K562 (cell line): ENCODE results near the gene ABCD4. TPM values are rescaled to one million over a fixed set of nuclear protein-coding genes. Genes with fewer than 3 reads are reported as not detected.

Experiments
- ATAC-seq: fragments of 200-7000 bp; cut with Tn5 transposase; 3 replicates; pipeline ENCODE4 v1.9.1; 2020; ENCODE audit warnings: moderate library complexity
- BruUV-seq: library from RNA; stranded (reverse); fragments of 400-500 nt; replicated peaks from 2 replicates; lab custom pipeline; 2021; lab: Mats Ljungman, UMichigan
- CTCF ChIA-PET: fragments of 300-600 bp; formaldehyde crosslinking; extraction: SDS; loops from one replicate; lab custom pipeline; 2021; ENCODE audit warnings: low intra/inter-chr PET ratio; lab: Yijun Ruan, JAX
- POLR2A ChIA-PET: fragments of 300-600, 350-650 bp; sonication (Branson Sonifier 250); formaldehyde crosslinking; extraction: SDS; loops from one replicate; lab custom pipeline; 2021; ENCODE audit warnings: antibody characterized with exemption, inconsistent platforms; lab: Yijun Ruan, JAX
- DNase-seq, 4 experiments: peaks; one replicate each; pipeline versions ENCODE4 v3.0.0 to v3.0.0-alpha.2; 2011 to 2018; ENCODE audit warnings: low spot score in 3 of 4, mixed read lengths in 3 of 4; ENCODE audit errors: extremely low read depth in 1 of 4
- FAIRE-seq: peaks from 2 replicates; lab custom pipeline; 2011; peaks lifted over from hg19 to GRCh38; lab: Jason Lieb, UNC
- H2AFZ ChIP-seq: 2 replicates; pipeline ENCODE4 v1.6.0; 2011; ENCODE audit warnings: low read depth, low read length, control low read depth, inconsistent platforms
- H3K27ac ChIP-seq: fragments of 200-600 bp; 3 replicates; pipeline ENCODE4 v1.8.0; 2011; ENCODE audit warnings: low read depth, mild to moderate bottlenecking, control low read depth, inconsistent platforms, low read length, moderate library complexity, mixed read lengths; ENCODE audit errors: extremely low read depth
- H3K27me3 ChIP-seq, 2 experiments: fragments of 300-600 bp in 1 of 2; 2 replicates in 1 of 2; 3 replicates in 1 of 2; pipeline versions ENCODE4 v1.6.0 to v1.8.0; 2011; ENCODE audit warnings: inconsistent platforms in 2 of 2, low read length in 2 of 2, mild to moderate bottlenecking in 1 of 2, mixed read lengths in 1 of 2, moderate library complexity in 1 of 2; ENCODE audit not compliant: control insufficient read depth in 2 of 2, insufficient read depth in 2 of 2
- H3K36me3 ChIP-seq: fragments of 300-600 bp; 3 replicates; pipeline ENCODE4 v1.8.0; 2011; ENCODE audit warnings: mild to moderate bottlenecking, low read length, inconsistent platforms; ENCODE audit not compliant: control insufficient read depth, insufficient read depth
- H3K4me1 ChIP-seq, 2 experiments: fragments of 200-600 bp in 1 of 2; replicated peaks in 1 of 2; 2 replicates in 1 of 2; 3 replicates in 1 of 2; pipeline versions ENCODE4 v1.5.1 to v1.8.0; 2011; ENCODE audit warnings: inconsistent platforms in 2 of 2, low read length in 2 of 2, mild to moderate bottlenecking in 1 of 2, mixed read lengths in 1 of 2, moderate library complexity in 1 of 2; ENCODE audit not compliant: control insufficient read depth in 2 of 2, insufficient read depth in 2 of 2
- H3K4me2 ChIP-seq: 2 replicates; pipeline ENCODE4 v1.6.1; 2011; ENCODE audit warnings: low read length, control low read depth, inconsistent platforms, mixed read lengths; ENCODE audit not compliant: insufficient read depth
- H3K4me3 ChIP-seq: fragments of 200-600 bp; sonication (generic), shearing (Covaris generic); 2 replicates; pipeline ENCODE4 v1.5.1; 2016; ENCODE audit warnings: control low read depth, inconsistent platforms
- H3K79me2 ChIP-seq: fragments of 200-600 bp; 3 replicates; pipeline ENCODE4 v1.8.0; 2011; ENCODE audit warnings: low read length, inconsistent platforms; ENCODE audit not compliant: control insufficient read depth, insufficient read depth
- H3K9ac ChIP-seq, 2 experiments: 2 replicates each; pipeline versions ENCODE4 v1.6.0 to v1.6.1; 2011; ENCODE audit warnings: low read depth in 2 of 2, low read length in 2 of 2, control low read depth in 1 of 2, inconsistent platforms in 1 of 2, mild to moderate bottlenecking in 1 of 2, mixed read lengths in 1 of 2; ENCODE audit not compliant: insufficient read depth in 1 of 2
- H3K9me1 ChIP-seq: one replicate; pipeline ENCODE4 v1.6.0; 2011; ENCODE audit warnings: inconsistent platforms, mild to moderate bottlenecking, low read length, moderate library complexity; ENCODE audit not compliant: control insufficient read depth, insufficient read depth
- H3K9me3 ChIP-seq: replicated peaks from 2 replicates; pipeline ENCODE4 v1.5.1; 2011; ENCODE audit warnings: low read depth, low read length, inconsistent platforms; ENCODE audit not compliant: control insufficient read depth, insufficient read depth
- H4K20me1 ChIP-seq: replicated peaks from 2 replicates; pipeline ENCODE4 v1.6.1; 2011; ENCODE audit warnings: low read length, inconsistent platforms, mixed read lengths; ENCODE audit not compliant: control insufficient read depth, insufficient read depth
- ARNT ChIP-seq, 2 experiments: fragments of 450-650 bp; IDR thresholded peaks; 2 replicates each; pipeline ENCODE4 v1.6.1; 2016; ENCODE audit warnings: mild to moderate bottlenecking in 1 of 2
- ESRRB ChIP-seq: fragments of 250-450 bp; sonication (Bioruptor Pico); IDR thresholded peaks from 2 replicates; pipeline ENCODE4 v1.5.0; 2020; ENCODE audit warnings: mild to moderate bottlenecking, moderate library complexity, borderline replicate concordance
- HINFP ChIP-seq: fragments of 450-650 bp; conservative IDR thresholded peaks from 2 replicates; pipeline ENCODE4 v1.6.1; 2016; ENCODE audit warnings: missing genetic modification characterization, low read depth, mild to moderate bottlenecking, control low read depth, missing compliant biosample characterization
- LCOR ChIP-seq: sonication (generic); formaldehyde crosslinking; IDR thresholded peaks from 2 replicates; pipeline ENCODE4 v1.8.0; 2022; ENCODE audit warnings: mild to moderate bottlenecking, missing genetic modification reagents
- RNF2 ChIP-seq: sonication (generic); IDR thresholded peaks from 2 replicates; pipeline ENCODE4 v1.6.1; 2016
- SRSF3 ChIP-seq: fragments of 200-400 bp; formaldehyde crosslinking; IDR thresholded peaks from 2 replicates; pipeline ENCODE4 v1.6.1; 2016; ENCODE audit warnings: mild to moderate bottlenecking, low read length, moderate library complexity; ENCODE audit not compliant: insufficient read depth
- THRA ChIP-seq: fragments of 450-650 bp; IDR thresholded peaks from 2 replicates; pipeline ENCODE4 v1.6.1; 2017; ENCODE audit warnings: mild to moderate bottlenecking, moderate library complexity
- ZC3H4 ChIP-seq: sonication (generic); formaldehyde crosslinking; IDR thresholded peaks from 2 replicates; pipeline ENCODE4 v1.9.0; 2021; ENCODE audit warnings: missing genetic modification reagents, borderline replicate concordance
- ZC3H8 ChIP-seq: fragments of 450-650 bp; IDR thresholded peaks from 2 replicates; pipeline ENCODE4 v1.6.1; 2017
- ZNF408 ChIP-seq: fragments of 250-450 bp; sonication (Bioruptor Pico); IDR thresholded peaks from 2 replicates; pipeline ENCODE4 v1.4.0; 2020; ENCODE audit warnings: low read depth, mild to moderate bottlenecking, moderate library complexity
- WGBS: fragments of 100-300 bp; shearing (Covaris generic); methylation state at CpG from one replicate; pipeline ENCODE4 v1.1.6; 2016; ENCODE audit warnings: low coverage, mixed read lengths; ENCODE audit not compliant: insufficient coverage; ENCODE audit errors: missing lambda C conversion rate; 5-methylcytosine and 5-hydroxymethylcytosine counted together
- in situ Hi-C: fragments of 300-500 bp; cut with MboI; formaldehyde crosslinking; loops from 4 replicates; pipeline ENCODE4 v1.15.0; 2018; ENCODE audit warnings: inconsistent platforms, mixed read lengths
- intact Hi-C: fragments of 100-400 bp; cut with micrococcal nuclease; formaldehyde crosslinking; loops from 2 replicates; pipeline ENCODE4 v1.14.2; 2022
- polyA plus RNA-seq, 8 experiments: library from polyadenylated mRNA; depleted of rRNA in 4 of 8; stranded (reverse) in 5 of 8; unstranded in 3 of 8; fragments of >200 nt; fragmentation: Nextera tagmentation in 2 of 8; fragmentation: Illumina TruSeq in 1 of 8; extraction: Ambion mirVana in 2 of 8; extraction: Trizol in 1 of 8; gene quantifications; 2 replicates each; pipeline versions ENCODE4 v1.2.1 to v1.2.3, GENCODE V29; 2011 to 2014; ENCODE audit warnings: inconsistent platforms in 1 of 8, missing spikeins in 1 of 8
- total RNA-seq, 7 experiments: library from RNA; depleted of rRNA in 6 of 7; stranded (reverse); fragments of >200 nt in 6 of 7; fragmentation: Illumina TruSeq in 2 of 7; extraction: Trizol in 2 of 7; gene quantifications; 2 replicates each; pipeline versions ENCODE4 v1.2.1 to v1.2.3, GENCODE V29; 2011 to 2021; ENCODE audit warnings: low replicate concordance in 1 of 7
- TF ChIP-seq, protein P1 (sequence below): fragments of 450-650 bp; IDR thresholded peaks from 2 replicates; pipeline ENCODE4 v1.6.1; 2017; ENCODE audit warnings: antibody characterized with exemption, mild to moderate bottlenecking
- TF ChIP-seq, protein P2 (sequence below): fragments of 250-450 bp; sonication (Bioruptor Pico); IDR thresholded peaks from 2 replicates; pipeline ENCODE4 v1.5.0; 2021
- TF ChIP-seq, protein P3 (sequence below): fragments of 450-650 bp; IDR thresholded peaks from 2 replicates; pipeline ENCODE4 v1.7.0; 2016; ENCODE audit warnings: borderline replicate concordance

The ABCD4 gene
- total and polyA plus RNA-seq, 9 of the 15 experiments (the other 6 are each of a cell fraction or from before 2014, with no cell fraction given) = 3.5 to 17.2 (median 12.4) TPM

- peaks cover 0 to 18% of the 10 kb centered on the region in 2 experiments; a peak in 2 of 5 replicates for H3K4me1 ChIP-seq
- peaks cover 9 to 35% of the 10 kb centered on the region in 2 experiments; a peak in 4 of 5 replicates for H3K27me3 ChIP-seq
- FAIRE-seq = no peak
- H3K27ac ChIP-seq = no peak overlapping the region
- H3K9ac ChIP-seq = no peak overlapping the region
- in situ Hi-C loops (no loop called here), intact Hi-C loops (no loop called here)
- no peaks in the 10 kb centered on the region; the same call in 1 of the 2 replicates for H4K20me1 ChIP-seq
- no TSS peak for BruUV-seq
- H3K4me2 ChIP-seq = no peak overlapping the region
- ChIA-PET POLR2A (interaction anchor here (0.6 to 1.4 kb wide), 2 partner anchors 16 to 175 kb away, joined by 3 to 5 read pairs; partner anchors contain the start of gene ALDH6A1), CTCF (interaction anchor here (0.6 kb wide), 1 partner anchor 349 kb away, joined by 6 read pairs; no protein-coding TSS in a partner anchor)
- DNase-seq = no peak
- no peak for ATAC-seq
- no peaks in the 10 kb centered on the region for H3K9me1 ChIP-seq
- H3K79me2 ChIP-seq = no peaks in the 10 kb centered on the region
- no peak overlapping the region for H2AFZ ChIP-seq
- no peak overlapping the region for H3K4me3 ChIP-seq
- 37% methylated on average over 8 of the region's 12 CpGs for WGBS
- no peaks in the 10 kb centered on the region for H3K36me3 ChIP-seq
- no peaks in the 10 kb centered on the region for H3K9me3 ChIP-seq
- no peak for TF ChIP-seq ZC3H8
- TF ChIP-seq THRA = no peak
- TF ChIP-seq ARNT (IDR thresholded peaks at IDR 0.05) = no peak
- no peak for TF ChIP-seq ESRRB (CRISPR knock-in tag)
- TF ChIP-seq RNF2 = no peak
- no peak for TF ChIP-seq SRSF3
- TF ChIP-seq ZNF408 = no peak
- no peak for TF ChIP-seq HINFP (tag)
- no peak for TF ChIP-seq ZC3H4 (CRISPR knock-in tag)
- TF ChIP-seq, protein P1, sequence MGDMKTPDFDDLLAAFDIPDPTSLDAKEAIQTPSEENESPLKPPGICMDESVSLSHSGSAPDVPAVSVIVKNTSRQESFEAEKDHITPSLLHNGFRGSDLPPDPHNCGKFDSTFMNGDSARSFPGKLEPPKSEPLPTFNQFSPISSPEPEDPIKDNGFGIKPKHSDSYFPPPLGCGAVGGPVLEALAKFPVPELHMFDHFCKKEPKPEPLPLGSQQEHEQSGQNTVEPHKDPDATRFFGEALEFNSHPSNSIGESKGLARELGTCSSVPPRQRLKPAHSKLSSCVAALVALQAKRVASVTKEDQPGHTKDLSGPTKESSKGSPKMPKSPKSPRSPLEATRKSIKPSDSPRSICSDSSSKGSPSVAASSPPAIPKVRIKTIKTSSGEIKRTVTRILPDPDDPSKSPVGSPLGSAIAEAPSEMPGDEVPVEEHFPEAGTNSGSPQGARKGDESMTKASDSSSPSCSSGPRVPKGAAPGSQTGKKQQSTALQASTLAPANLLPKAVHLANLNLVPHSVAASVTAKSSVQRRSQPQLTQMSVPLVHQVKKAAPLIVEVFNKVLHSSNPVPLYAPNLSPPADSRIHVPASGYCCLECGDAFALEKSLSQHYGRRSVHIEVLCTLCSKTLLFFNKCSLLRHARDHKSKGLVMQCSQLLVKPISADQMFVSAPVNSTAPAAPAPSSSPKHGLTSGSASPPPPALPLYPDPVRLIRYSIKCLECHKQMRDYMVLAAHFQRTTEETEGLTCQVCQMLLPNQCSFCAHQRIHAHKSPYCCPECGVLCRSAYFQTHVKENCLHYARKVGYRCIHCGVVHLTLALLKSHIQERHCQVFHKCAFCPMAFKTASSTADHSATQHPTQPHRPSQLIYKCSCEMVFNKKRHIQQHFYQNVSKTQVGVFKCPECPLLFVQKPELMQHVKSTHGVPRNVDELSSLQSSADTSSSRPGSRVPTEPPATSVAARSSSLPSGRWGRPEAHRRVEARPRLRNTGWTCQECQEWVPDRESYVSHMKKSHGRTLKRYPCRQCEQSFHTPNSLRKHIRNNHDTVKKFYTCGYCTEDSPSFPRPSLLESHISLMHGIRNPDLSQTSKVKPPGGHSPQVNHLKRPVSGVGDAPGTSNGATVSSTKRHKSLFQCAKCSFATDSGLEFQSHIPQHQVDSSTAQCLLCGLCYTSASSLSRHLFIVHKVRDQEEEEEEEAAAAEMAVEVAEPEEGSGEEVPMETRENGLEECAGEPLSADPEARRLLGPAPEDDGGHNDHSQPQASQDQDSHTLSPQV = no peak
- no peak for TF ChIP-seq LCOR
- TF ChIP-seq, protein P2, sequence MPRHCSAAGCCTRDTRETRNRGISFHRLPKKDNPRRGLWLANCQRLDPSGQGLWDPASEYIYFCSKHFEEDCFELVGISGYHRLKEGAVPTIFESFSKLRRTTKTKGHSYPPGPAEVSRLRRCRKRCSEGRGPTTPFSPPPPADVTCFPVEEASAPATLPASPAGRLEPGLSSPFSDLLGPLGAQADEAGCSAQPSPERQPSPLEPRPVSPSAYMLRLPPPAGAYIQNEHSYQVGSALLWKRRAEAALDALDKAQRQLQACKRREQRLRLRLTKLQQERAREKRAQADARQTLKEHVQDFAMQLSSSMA (CRISPR knock-in tag) = no peak
- TF ChIP-seq, protein P3, sequence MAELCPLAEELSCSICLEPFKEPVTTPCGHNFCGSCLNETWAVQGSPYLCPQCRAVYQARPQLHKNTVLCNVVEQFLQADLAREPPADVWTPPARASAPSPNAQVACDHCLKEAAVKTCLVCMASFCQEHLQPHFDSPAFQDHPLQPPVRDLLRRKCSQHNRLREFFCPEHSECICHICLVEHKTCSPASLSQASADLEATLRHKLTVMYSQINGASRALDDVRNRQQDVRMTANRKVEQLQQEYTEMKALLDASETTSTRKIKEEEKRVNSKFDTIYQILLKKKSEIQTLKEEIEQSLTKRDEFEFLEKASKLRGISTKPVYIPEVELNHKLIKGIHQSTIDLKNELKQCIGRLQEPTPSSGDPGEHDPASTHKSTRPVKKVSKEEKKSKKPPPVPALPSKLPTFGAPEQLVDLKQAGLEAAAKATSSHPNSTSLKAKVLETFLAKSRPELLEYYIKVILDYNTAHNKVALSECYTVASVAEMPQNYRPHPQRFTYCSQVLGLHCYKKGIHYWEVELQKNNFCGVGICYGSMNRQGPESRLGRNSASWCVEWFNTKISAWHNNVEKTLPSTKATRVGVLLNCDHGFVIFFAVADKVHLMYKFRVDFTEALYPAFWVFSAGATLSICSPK = no peak
Observed at GRCh38 chr14:74259513-74259912, 43.2 kb downstream of the ABCD4 start.
